Colonic mucosa (tissue), 4 donors: ENCODE measurements around the gene UQCRH. TPM values are rescaled to one million over a fixed set of nuclear protein-coding genes. Genes with fewer than 3 reads are reported as not detected.

Experiments
- DNase-seq: peaks from one replicate; pipeline ENCODE4 v3.0.0-alpha.2; 2020
- H3K27ac ChIP-seq: fragments of 200-600 bp; one replicate; pipeline ENCODE4 v1.8.0; 2021
- H3K27me3 ChIP-seq: fragments of 200-600 bp; one replicate; pipeline ENCODE4 v1.8.0; 2021
- H3K36me3 ChIP-seq: fragments of 200-600 bp; one replicate; pipeline ENCODE4 v1.8.0; 2021
- H3K4me1 ChIP-seq: fragments of 200-600 bp; one replicate; pipeline ENCODE4 v1.8.0; 2021; ENCODE audit warnings: mild to moderate bottlenecking
- H3K4me3 ChIP-seq: fragments of 200-600 bp; one replicate; pipeline ENCODE4 v1.8.0; 2021
- H3K9ac ChIP-seq, 2 donors: one replicate each; pipeline ENCODE4 v1.7.0; 2013; ENCODE audit warnings: control low read depth in 2 of 2, low read depth in 2 of 2, low read length in 2 of 2
- H3K9me3 ChIP-seq: fragments of 200-600 bp; one replicate; pipeline ENCODE4 v1.8.0; 2021
- CTCF ChIP-seq: fragments of 200-600 bp; IDR thresholded peaks from one replicate; pipeline ENCODE4 v1.8.0; 2022; ENCODE audit warnings: antibody characterized with exemption, mild to moderate bottlenecking
- intact Hi-C: fragments of 100-400 bp; cut with DNase I; formaldehyde crosslinking; loops from one replicate; pipeline ENCODE4 v1.14.1; 2022
- total RNA-seq, 2 donors: library from RNA; stranded (reverse); fragmentation: NEBNext Ultra II Directional in 1 of 2; extraction: Animal tissue kit (Norgen Biotek cat#: 25700) in 1 of 2; gene quantifications; one replicate each; pipeline ENCODE4 v1.2.1, GENCODE V29; 2021
- donor health status: healthy.
- donor health status: DM: no; HTN: no; CAD: no.
- donor health status: DM: no; HTN: no; CAD: no.

Gene UQCRH
- total RNA-seq, 2 donors from 2014 or later, result 451 to 502 TPM

GRCh38 chr1:46268578-46268977 lies 34.9 kb upstream of the UQCRH start:
- intact Hi-C loops, result no loop called here
- Histone ChIP-seq H3K27ac (no peak overlapping the region), H3K4me1 (no peaks in the 10 kb centered on the region), H3K9ac (no peak overlapping the region), H3K36me3 (no peaks in the 10 kb centered on the region), H3K4me3 (no peak overlapping the region), H3K27me3 (no peaks in the 10 kb centered on the region), H3K9me3 (no peaks in the 10 kb centered on the region)
- TF ChIP-seq CTCF, result no peak
- no peak for DNase-seq

GRCh38 chr1:46274225-46275029 lies 29.1 kb upstream of the UQCRH start:
- Histone ChIP-seq H3K27ac (no peak overlapping the region), H3K9me3 (no peaks in the 10 kb centered on the region), H3K4me3 (no peak overlapping the region), H3K36me3 (no peaks in the 10 kb centered on the region), H3K9ac (no peak overlapping the region), H3K27me3 (no peaks in the 10 kb centered on the region), H3K4me1 (no peaks in the 10 kb centered on the region)
- intact Hi-C loops, result no loop called here
- TF ChIP-seq CTCF, result no peak
- DNase-seq, result no peak

DNA sequence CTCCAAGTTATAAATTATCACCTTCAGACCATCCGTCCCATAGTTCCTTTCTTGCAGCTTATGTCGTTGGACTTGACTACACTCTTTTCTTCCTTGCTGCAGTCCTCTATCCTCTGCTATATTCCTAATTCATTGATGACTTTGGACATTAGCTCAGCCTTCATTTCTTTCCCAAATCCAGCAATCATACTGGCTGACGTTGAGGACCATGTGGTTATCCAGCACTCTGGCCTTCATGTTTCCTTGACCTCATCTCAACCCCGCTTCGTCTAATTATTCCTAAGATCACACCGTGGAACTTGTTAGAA lies 28.5 kb upstream of the UQCRH start:
- TF ChIP-seq CTCF, result no peak
- Histone ChIP-seq H3K4me1 (no peaks in the 10 kb centered on the region), H3K27me3 (no peaks in the 10 kb centered on the region), H3K36me3 (peaks cover 2% of the 10 kb centered on the region), H3K27ac (no peak overlapping the region), H3K9ac (no peak overlapping the region), H3K9me3 (no peaks in the 10 kb centered on the region), H3K4me3 (no peak overlapping the region)
- intact Hi-C loops, result no loop called here
- no peak for DNase-seq

DNA sequence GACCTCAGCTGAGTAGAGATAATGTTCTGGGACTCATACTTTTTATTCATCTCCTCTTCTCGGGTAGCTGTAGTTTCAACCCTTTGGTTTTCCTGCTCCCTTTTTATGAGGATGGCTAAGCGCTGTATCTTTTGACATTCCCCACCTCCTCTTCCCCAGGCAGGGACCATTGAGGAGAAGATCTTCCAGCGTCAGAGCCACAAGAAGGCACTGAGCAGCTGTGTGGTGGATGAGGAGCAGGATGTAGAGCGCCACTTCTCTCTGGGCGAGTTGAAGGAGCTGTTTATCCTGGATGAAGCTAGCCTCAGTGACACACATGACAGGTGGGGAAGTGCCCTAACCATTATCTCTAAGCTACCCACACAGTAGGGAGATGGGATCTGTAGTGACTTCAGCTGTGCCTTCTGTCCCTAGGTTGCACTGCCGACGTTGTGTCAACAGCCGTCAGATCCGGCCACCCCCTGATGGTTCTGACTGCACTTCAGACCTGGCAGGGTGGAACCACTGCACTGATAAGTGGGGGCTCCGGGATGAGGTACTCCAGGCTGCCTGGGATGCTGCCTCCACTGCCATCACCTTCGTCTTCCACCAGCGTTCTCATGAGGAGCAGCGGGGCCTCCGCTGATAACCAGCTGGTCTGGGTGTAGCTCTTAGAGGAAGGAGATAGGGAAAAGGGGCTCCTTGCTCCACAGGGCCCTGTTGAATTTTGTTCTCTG lies 25.7 kb upstream of the UQCRH start:
- DNase-seq, result no peak
- no peak overlapping the region for H3K4me3 ChIP-seq
- intact Hi-C loops, result no loop called here
- no peaks in the 10 kb centered on the region for H3K9me3 ChIP-seq
- H3K4me1 ChIP-seq, result no peaks in the 10 kb centered on the region
- no peak for TF ChIP-seq CTCF
- no peaks in the 10 kb centered on the region for H3K27me3 ChIP-seq
- no peak overlapping the region for H3K27ac ChIP-seq
- peaks cover 17% of the 10 kb centered on the region for H3K36me3 ChIP-seq
- H3K9ac ChIP-seq, result no peak overlapping the region

DNA sequence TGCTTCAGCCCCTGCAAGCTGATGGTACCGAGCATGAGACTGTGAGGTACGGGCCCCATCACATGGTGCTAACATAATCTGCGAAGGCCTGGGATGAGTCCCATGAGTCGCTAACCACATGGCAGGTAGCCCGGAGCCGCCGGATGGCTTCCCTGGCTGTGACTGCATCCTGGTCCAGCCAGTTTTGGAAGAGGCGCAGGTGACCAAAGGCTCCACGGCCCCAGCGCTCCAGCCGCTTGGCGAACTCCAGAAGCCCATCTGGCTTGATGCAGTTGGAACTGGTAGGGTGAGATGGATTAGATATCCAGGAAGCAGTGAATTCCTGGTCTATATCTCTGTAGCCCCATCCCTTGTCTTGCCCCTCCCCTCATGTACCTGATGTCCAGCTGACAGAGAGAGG lies 24.7 kb upstream of the UQCRH start:
- Histone ChIP-seq H3K9me3 (no peaks in the 10 kb centered on the region), H3K36me3 (peaks cover 17% of the 10 kb centered on the region), H3K27ac (no peak overlapping the region), H3K4me1 (no peaks in the 10 kb centered on the region), H3K4me3 (no peak overlapping the region), H3K27me3 (no peaks in the 10 kb centered on the region), H3K9ac (no peak overlapping the region)
- TF ChIP-seq CTCF, result no peak
- intact Hi-C loops, result no loop called here
- DNase-seq, result no peak
